HepG2 (cell line): ENCODE data around the gene CCDC69. TPM values are rescaled to one million over a fixed set of nuclear protein-coding genes. Genes with fewer than 3 reads are reported as not detected.

Source experiments
- ETV5 ChIP-seq: IDR thresholded peaks from 2 replicates; pipeline ENCODE4 v1.6.1; 2018; ENCODE audit warnings: missing biosample characterization, missing genetic modification reagents, inconsistent platforms, borderline replicate concordance
- FOXA1 ChIP-seq, 2 experiments: fragments of 450-650 bp in 1 of 2; sonication (generic) in 1 of 2; formaldehyde crosslinking in 1 of 2; IDR thresholded peaks; 2 replicates each; pipeline versions ENCODE4 v1.4.0 to v1.6.1; 2016 to 2020; ENCODE audit warnings: missing genetic modification reagents in 1 of 2
- KDM3A ChIP-seq: IDR thresholded peaks from 2 replicates; pipeline ENCODE4 v1.6.1; 2018; ENCODE audit warnings: low read depth, missing compliant biosample characterization
- MLLT10 ChIP-seq: sonication (generic); formaldehyde crosslinking; IDR thresholded peaks from 2 replicates; pipeline ENCODE4 v1.4.0; 2020; ENCODE audit warnings: missing genetic modification reagents
- NFIC ChIP-seq: IDR thresholded peaks from 2 replicates; pipeline ENCODE4 v1.6.1; 2012; ENCODE audit warnings: mild to moderate bottlenecking, low read length, inconsistent platforms
- NR2C2 ChIP-seq: sonication (generic); formaldehyde crosslinking; IDR thresholded peaks from 2 replicates; pipeline ENCODE4 v1.4.0; 2020; ENCODE audit warnings: missing genetic modification reagents, mild to moderate bottlenecking, moderate library complexity, borderline replicate concordance
- REPIN1 ChIP-seq: sonication (generic); formaldehyde crosslinking; IDR thresholded peaks from 2 replicates; pipeline ENCODE4 v1.8.0; 2022; ENCODE audit warnings: missing genetic modification reagents, low read depth, mild to moderate bottlenecking, borderline replicate concordance
- XBP1 ChIP-seq: sonication (generic); formaldehyde crosslinking; IDR thresholded peaks from 2 replicates; pipeline ENCODE4 v1.5.0; 2020; ENCODE audit warnings: missing genetic modification reagents
- ZBTB7B ChIP-seq: sonication (generic); formaldehyde crosslinking; IDR thresholded peaks from 2 replicates; pipeline ENCODE4 v1.4.0; 2020; ENCODE audit warnings: missing genetic modification reagents
- ZNF235 ChIP-seq: sonication (generic); formaldehyde crosslinking; IDR thresholded peaks from 2 replicates; pipeline ENCODE4 v1.8.1; 2023; ENCODE audit warnings: mild to moderate bottlenecking, missing genetic modification reagents, borderline replicate concordance
- ZNF354B ChIP-seq: sonication (generic); formaldehyde crosslinking; IDR thresholded peaks from 2 replicates; pipeline ENCODE4 v1.8.0; 2022; ENCODE audit warnings: mild to moderate bottlenecking, missing genetic modification reagents
- polyA plus RNA-seq, 8 experiments: library from polyadenylated mRNA; depleted of rRNA in 3 of 8; stranded (reverse) in 7 of 8; unstranded in 1 of 8; fragments of >200 nt; fragmentation: Illumina TruSeq in 4 of 8; extraction: Trizol in 4 of 8; gene quantifications; 2 replicates each; pipeline versions ENCODE4 v1.2.1 to v1.2.3, GENCODE V29; 2011 to 2016; ENCODE audit warnings: low read depth in 4 of 8, missing spikeins in 1 of 8, mixed read lengths in 1 of 8; ENCODE audit not compliant: insufficient read depth in 1 of 8
- total RNA-seq, 5 experiments: library from RNA; depleted of rRNA; stranded (reverse); fragments of >200 nt; fragmentation: Illumina TruSeq; extraction: Trizol; gene quantifications; 2 replicates each; pipeline ENCODE4 v1.2.3, GENCODE V29; 2016; ENCODE audit warnings: low read depth in 1 of 5
- TF ChIP-seq, protein P1 (sequence below): sonication (generic); formaldehyde crosslinking; IDR thresholded peaks from 2 replicates; pipeline ENCODE4 v1.4.0; 2020; ENCODE audit warnings: mild to moderate bottlenecking, missing genetic modification reagents
- TF ChIP-seq, protein P2 (sequence below): IDR thresholded peaks from 2 replicates; pipeline ENCODE4 v1.6.1; 2016; ENCODE audit warnings: low read depth, control low read depth
- TF ChIP-seq, protein P3 (sequence below): sonication (generic); formaldehyde crosslinking; IDR thresholded peaks from 2 replicates; pipeline ENCODE4; 2020; ENCODE audit warnings: missing genetic modification reagents, mild to moderate bottlenecking, borderline replicate concordance

CCDC69 gene
- total and polyA plus RNA-seq, 2 of the 13 experiments (the other 11 are each of a cell fraction or from before 2014, with no cell fraction given) = 12.2 to 45.2 TPM

DNA sequence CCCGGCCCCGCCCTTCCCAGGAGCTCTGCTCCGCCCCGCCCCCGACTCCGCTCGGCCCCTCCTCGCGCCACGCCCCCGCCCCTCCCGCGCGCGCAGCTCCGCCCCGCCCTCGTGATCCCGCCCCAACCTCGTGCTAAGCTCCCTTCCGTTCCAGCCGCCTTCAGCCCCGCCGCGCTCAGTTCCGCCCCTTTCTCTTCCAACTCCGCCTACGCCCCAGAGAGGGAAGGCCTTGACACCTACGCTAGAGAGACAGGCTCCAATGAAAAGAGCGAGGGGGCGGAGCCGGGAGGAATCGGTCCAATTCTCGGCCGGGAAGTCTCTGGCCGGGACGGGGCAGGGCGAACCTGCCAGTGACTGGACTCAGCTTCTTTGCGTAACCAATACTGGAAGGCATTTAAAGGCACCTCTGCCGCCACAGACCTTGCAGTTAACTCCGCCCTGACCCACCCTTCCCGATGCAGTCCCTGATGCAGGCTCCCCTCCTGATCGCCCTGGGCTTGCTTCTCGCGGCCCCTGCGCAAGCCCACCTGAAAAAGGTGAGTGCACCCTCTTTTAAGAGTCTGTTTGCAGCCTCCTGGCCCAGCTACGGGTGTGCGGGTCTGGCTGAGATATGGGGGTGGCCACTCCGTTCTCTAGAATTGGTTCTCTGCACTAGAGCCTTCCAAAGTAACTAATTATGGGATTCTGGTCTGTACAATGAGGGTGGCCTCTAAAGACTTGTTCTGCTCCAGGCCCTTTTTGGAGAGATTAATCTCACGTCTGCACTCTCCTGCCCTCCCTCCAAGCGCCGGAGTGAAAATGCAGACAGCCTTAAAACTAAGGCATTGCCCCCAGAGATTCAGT, 29.1 kb upstream of the CCDC69 start, which contains the start of gene GM2A (continued):
- TF ChIP-seq, protein P1, sequence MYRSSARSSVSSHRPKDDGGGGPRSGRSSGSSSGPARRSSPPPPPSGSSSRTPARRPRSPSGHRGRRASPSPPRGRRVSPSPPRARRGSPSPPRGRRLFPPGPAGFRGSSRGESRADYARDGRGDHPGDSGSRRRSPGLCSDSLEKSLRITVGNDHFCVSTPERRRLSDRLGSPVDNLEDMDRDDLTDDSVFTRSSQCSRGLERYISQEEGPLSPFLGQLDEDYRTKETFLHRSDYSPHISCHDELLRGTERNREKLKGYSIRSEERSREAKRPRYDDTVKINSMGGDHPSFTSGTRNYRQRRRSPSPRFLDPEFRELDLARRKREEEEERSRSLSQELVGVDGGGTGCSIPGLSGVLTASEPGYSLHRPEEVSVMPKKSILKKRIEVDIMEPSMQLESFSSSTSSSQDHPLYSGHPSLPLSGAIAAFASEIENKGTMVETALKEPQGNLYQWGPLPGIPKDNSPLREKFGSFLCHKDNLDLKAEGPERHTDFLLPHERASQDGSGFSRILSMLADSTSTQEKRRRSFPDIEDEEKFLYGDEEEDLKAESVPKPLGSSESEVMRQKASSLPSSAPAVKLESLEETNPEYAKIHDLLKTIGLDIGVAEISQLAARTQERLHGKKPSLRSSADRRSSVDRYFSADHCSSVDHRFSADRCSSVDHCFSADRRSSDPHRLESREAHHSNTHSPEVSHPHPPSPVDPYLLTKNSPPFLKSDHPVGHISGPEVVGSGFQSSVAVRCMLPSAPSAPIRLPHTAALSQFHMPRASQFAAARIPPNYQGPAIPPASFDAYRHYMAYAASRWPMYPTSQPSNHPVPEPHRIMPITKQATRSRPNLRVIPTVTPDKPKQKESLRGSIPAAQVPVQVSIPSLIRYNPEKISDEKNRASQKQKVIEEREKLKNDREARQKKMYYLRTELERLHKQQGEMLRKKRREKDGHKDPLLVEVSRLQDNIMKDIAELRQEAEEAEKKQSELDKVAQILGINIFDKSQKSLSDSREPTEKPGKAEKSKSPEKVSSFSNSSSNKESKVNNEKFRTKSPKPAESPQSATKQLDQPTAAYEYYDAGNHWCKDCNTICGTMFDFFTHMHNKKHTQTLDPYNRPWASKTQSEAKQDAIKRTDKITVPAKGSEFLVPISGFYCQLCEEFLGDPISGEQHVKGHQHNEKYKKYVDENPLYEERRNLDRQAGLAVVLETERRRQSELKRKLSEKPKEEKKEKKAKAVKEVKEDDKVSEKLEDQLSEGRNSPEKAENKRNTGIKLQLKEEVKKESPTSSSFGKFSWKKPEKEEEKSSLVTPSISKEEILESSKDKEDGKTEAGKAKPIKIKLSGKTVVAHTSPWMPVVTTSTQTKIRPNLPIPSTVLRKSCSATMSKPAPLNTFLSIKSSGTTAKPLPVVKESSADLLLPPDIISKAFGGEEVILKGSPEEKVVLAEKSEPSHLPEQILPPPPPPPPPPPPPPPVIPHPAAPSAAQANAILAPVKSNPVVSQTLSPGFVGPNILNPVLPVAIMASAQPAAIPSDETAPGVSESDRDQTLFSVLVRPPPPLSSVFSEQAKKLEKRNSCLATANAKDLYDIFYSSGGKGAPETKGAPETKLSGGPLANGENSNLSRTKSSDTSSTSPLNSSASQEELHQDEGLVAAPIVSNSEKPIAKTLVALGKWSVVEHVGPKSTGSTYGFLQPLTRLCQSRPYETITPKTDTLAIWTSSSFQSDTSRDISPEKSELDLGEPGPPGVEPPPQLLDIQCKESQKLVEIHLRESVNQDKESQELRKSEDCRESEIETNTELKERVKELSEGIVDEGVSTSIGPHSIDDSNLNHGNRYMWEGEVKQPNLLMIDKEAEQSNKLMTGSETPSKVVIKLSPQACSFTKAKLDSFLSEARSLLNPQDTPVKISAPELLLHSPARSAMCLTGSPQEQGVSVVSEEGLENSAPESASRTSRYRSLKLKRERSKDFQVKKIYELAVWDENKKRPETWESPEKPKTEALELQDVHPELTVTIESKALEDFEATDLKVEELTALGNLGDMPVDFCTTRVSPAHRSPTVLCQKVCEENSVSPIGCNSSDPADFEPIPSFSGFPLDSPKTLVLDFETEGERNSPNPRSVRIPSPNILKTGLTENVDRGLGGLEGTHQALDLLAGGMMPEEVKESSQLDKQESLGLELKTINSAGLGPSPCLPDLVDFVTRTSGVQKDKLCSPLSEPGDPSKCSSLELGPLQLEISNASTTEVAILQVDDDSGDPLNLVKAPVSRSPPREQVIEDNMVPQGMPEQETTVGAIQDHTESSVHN = no peak
- TF ChIP-seq, protein P2, sequence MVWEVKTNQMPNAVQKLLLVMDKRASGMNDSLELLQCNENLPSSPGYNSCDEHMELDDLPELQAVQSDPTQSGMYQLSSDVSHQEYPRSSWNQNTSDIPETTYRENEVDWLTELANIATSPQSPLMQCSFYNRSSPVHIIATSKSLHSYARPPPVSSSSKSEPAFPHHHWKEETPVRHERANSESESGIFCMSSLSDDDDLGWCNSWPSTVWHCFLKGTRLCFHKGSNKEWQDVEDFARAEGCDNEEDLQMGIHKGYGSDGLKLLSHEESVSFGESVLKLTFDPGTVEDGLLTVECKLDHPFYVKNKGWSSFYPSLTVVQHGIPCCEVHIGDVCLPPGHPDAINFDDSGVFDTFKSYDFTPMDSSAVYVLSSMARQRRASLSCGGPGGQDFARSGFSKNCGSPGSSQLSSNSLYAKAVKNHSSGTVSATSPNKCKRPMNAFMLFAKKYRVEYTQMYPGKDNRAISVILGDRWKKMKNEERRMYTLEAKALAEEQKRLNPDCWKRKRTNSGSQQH (CRISPR knock-in tag) = no peak
- TF ChIP-seq ZNF235 = 0 out of 2 replicates have a peak, but pooled peaks have one; percentile 27
- 0 out of 2 replicates have a peak, but pooled peaks have one; percentile 42 for TF ChIP-seq NR2C2
- TF ChIP-seq REPIN1 (CRISPR knock-in tag) = peak; percentile 56; the same call in 1 of the 2 replicates
- TF ChIP-seq NFIC = no peak
- peak; percentile 13; the same call in 1 of the 2 replicates for TF ChIP-seq ETV5 (CRISPR knock-in tag)
- no peak for TF ChIP-seq FOXA1 (IDR thresholded peaks at IDR 0.05)
- TF ChIP-seq FOXA1 (CRISPR knock-in tag; IDR thresholded peaks at IDR 0.05) = no peak
- TF ChIP-seq ZBTB7B (CRISPR knock-in tag) = 0 out of 2 replicates have a peak, but pooled peaks have one; percentile 40
- TF ChIP-seq ZNF354B (CRISPR knock-in tag) = no peak
- no peak for TF ChIP-seq KDM3A
- TF ChIP-seq MLLT10 (CRISPR knock-in tag) = no peak
- TF ChIP-seq, protein P3, sequence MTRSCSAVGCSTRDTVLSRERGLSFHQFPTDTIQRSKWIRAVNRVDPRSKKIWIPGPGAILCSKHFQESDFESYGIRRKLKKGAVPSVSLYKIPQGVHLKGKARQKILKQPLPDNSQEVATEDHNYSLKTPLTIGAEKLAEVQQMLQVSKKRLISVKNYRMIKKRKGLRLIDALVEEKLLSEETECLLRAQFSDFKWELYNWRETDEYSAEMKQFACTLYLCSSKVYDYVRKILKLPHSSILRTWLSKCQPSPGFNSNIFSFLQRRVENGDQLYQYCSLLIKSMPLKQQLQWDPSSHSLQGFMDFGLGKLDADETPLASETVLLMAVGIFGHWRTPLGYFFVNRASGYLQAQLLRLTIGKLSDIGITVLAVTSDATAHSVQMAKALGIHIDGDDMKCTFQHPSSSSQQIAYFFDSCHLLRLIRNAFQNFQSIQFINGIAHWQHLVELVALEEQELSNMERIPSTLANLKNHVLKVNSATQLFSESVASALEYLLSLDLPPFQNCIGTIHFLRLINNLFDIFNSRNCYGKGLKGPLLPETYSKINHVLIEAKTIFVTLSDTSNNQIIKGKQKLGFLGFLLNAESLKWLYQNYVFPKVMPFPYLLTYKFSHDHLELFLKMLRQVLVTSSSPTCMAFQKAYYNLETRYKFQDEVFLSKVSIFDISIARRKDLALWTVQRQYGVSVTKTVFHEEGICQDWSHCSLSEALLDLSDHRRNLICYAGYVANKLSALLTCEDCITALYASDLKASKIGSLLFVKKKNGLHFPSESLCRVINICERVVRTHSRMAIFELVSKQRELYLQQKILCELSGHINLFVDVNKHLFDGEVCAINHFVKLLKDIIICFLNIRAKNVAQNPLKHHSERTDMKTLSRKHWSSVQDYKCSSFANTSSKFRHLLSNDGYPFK (CRISPR knock-in tag) = 0 out of 2 replicates have a peak, but pooled peaks have one; percentile 25
- TF ChIP-seq XBP1 = no peak
